SK-N-SH (cell line): ENCODE measurements around the gene RASAL3.

ENCODE experiments used
- ELF1 ChIP-seq: IDR thresholded peaks from 2 replicates; pipeline ENCODE4 v1.4.0; 2012
- FOXM1 ChIP-seq: IDR thresholded peaks from 2 replicates; pipeline ENCODE4 v1.4.0; 2012; ENCODE audit warnings: low read depth, mild to moderate bottlenecking
- MEF2A ChIP-seq: IDR thresholded peaks from 2 replicates; pipeline ENCODE4 v1.4.0; 2012; ENCODE audit warnings: low read depth, borderline replicate concordance
- MXI1 ChIP-seq: IDR thresholded peaks from 2 replicates; pipeline ENCODE4 v1.6.1; 2012; ENCODE audit warnings: mild to moderate bottlenecking, low read depth, low read length, improper control_type of control experiment
- SMC3 ChIP-seq: IDR thresholded peaks from 2 replicates; pipeline ENCODE4 v1.6.1; 2012; ENCODE audit warnings: low read depth, low read length, improper control_type of control experiment
- TF ChIP-seq, protein P1 (sequence below): fragments of 200-600 bp; sonication (generic); IDR thresholded peaks from 2 replicates; pipeline ENCODE4 v1.6.1; 2017; ENCODE audit warnings: antibody characterized with exemption, mild to moderate bottlenecking, moderate library complexity

- TF ChIP-seq, protein P1, sequence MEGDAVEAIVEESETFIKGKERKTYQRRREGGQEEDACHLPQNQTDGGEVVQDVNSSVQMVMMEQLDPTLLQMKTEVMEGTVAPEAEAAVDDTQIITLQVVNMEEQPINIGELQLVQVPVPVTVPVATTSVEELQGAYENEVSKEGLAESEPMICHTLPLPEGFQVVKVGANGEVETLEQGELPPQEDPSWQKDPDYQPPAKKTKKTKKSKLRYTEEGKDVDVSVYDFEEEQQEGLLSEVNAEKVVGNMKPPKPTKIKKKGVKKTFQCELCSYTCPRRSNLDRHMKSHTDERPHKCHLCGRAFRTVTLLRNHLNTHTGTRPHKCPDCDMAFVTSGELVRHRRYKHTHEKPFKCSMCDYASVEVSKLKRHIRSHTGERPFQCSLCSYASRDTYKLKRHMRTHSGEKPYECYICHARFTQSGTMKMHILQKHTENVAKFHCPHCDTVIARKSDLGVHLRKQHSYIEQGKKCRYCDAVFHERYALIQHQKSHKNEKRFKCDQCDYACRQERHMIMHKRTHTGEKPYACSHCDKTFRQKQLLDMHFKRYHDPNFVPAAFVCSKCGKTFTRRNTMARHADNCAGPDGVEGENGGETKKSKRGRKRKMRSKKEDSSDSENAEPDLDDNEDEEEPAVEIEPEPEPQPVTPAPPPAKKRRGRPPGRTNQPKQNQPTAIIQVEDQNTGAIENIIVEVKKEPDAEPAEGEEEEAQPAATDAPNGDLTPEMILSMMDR, result no peak
- TF ChIP-seq ELF1, result no peak
- TF ChIP-seq SMC3, result no peak
- no peak for TF ChIP-seq MEF2A
- TF ChIP-seq FOXM1, result no peak
- TF ChIP-seq MXI1, result no peak
Measured at GRCh38 chr19:15439821-15440641, 24.3 kb downstream of the RASAL3 start.
